ENCODE results near the gene CERS6. TPM values are rescaled to one million over a fixed set of nuclear protein-coding genes. Genes with fewer than 3 reads are reported as not detected.

The CERS6 gene
- total RNA-seq, 1 donor from 2014 or later: 36.4 TPM

DNA sequence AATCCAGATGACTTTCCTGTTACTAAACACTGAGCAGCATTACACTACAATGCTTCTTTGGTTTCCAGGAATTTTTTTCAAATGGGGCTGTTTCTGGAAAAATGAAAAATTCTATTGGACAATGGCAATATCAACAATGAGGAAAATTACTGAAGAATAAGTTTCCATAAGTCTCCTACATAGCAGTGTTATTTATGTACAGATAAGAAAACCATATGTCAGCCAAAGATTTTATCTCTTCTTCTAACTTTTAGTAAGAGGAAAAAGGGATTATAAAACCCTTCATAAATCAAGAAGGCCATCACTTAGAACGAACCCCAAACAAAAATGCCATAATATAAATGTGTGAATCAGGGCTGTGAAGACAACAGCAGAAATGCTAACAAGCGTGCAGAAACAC is 314.7 kb downstream of the CERS6 start:
- H3K27me3 Mint-ChIP-seq (ENCODE audit: unreplicated experiment): peaks cover 2% of the 10 kb centered on the region
- DNase-seq (ENCODE audit: low spot score): no peak
- H3K4me3 Mint-ChIP-seq (ENCODE audit: unreplicated experiment): no peak overlapping the region
- peaks cover 6% of the 10 kb centered on the region for H3K36me3 Mint-ChIP-seq (ENCODE audit: low read depth, unreplicated experiment)
- TF ChIP-seq, protein P1, sequence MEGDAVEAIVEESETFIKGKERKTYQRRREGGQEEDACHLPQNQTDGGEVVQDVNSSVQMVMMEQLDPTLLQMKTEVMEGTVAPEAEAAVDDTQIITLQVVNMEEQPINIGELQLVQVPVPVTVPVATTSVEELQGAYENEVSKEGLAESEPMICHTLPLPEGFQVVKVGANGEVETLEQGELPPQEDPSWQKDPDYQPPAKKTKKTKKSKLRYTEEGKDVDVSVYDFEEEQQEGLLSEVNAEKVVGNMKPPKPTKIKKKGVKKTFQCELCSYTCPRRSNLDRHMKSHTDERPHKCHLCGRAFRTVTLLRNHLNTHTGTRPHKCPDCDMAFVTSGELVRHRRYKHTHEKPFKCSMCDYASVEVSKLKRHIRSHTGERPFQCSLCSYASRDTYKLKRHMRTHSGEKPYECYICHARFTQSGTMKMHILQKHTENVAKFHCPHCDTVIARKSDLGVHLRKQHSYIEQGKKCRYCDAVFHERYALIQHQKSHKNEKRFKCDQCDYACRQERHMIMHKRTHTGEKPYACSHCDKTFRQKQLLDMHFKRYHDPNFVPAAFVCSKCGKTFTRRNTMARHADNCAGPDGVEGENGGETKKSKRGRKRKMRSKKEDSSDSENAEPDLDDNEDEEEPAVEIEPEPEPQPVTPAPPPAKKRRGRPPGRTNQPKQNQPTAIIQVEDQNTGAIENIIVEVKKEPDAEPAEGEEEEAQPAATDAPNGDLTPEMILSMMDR (IDR thresholded peaks at IDR 0.05; ENCODE audit: unreplicated experiment): no peak
- H3K27ac Mint-ChIP-seq (ENCODE audit: unreplicated experiment): no peak overlapping the region
- H3K9me3 Mint-ChIP-seq (ENCODE audit: unreplicated experiment): no peaks in the 10 kb centered on the region
- H3K4me1 Mint-ChIP-seq (ENCODE audit: unreplicated experiment): peaks cover 22% of the 10 kb centered on the region

DNA sequence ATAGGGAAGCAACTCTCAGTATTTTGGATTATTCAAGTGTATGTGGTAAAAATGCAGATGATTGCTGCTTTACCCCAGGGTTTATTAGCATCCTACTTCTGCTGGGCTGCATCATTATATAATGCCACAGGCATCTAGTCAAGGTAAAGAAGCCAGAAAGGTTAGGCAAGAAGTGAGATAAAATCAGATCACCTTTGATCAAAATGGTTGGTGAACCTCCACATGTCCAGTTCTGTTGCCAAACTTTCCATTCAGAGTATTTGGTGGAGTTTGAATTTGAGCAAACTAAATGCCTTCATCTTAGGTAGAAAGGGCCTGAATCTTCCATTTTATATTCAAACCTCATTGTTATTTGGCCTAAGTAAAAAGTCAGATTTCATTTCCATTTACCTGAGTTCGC is 316.6 kb downstream of the CERS6 start:
- no peak overlapping the region for H3K4me3 Mint-ChIP-seq (ENCODE audit: unreplicated experiment)
- peaks cover 2% of the 10 kb centered on the region for H3K27me3 Mint-ChIP-seq (ENCODE audit: unreplicated experiment)
- TF ChIP-seq, protein P1 (IDR thresholded peaks at IDR 0.05; ENCODE audit: unreplicated experiment): no peak
- no peak overlapping the region for H3K27ac Mint-ChIP-seq (ENCODE audit: unreplicated experiment)
- H3K36me3 Mint-ChIP-seq (ENCODE audit: low read depth, unreplicated experiment): peaks cover 9% of the 10 kb centered on the region
- peaks cover 22% of the 10 kb centered on the region for H3K4me1 Mint-ChIP-seq (ENCODE audit: unreplicated experiment)
- DNase-seq (ENCODE audit: low spot score): no peak
- no peaks in the 10 kb centered on the region for H3K9me3 Mint-ChIP-seq (ENCODE audit: unreplicated experiment)

- Mint-ChIP-seq H3K27ac (ENCODE audit: unreplicated experiment) (peak overlapping the region; percentile 84), H3K4me1 (ENCODE audit: unreplicated experiment) (peaks cover 22% of the 10 kb centered on the region), H3K27me3 (ENCODE audit: unreplicated experiment) (peaks cover 2% of the 10 kb centered on the region), H3K9me3 (ENCODE audit: unreplicated experiment) (no peaks in the 10 kb centered on the region), H3K36me3 (ENCODE audit: low read depth, unreplicated experiment) (peaks cover 9% of the 10 kb centered on the region), H3K4me3 (ENCODE audit: unreplicated experiment) (no peak overlapping the region)
- TF ChIP-seq, protein P1 (IDR thresholded peaks at IDR 0.05; ENCODE audit: unreplicated experiment): no peak
- DNase-seq (ENCODE audit: low spot score): no peak
These were observed 317.1 kb downstream of the CERS6 start for GRCh38 chr2:168773128-168773527.

DNA sequence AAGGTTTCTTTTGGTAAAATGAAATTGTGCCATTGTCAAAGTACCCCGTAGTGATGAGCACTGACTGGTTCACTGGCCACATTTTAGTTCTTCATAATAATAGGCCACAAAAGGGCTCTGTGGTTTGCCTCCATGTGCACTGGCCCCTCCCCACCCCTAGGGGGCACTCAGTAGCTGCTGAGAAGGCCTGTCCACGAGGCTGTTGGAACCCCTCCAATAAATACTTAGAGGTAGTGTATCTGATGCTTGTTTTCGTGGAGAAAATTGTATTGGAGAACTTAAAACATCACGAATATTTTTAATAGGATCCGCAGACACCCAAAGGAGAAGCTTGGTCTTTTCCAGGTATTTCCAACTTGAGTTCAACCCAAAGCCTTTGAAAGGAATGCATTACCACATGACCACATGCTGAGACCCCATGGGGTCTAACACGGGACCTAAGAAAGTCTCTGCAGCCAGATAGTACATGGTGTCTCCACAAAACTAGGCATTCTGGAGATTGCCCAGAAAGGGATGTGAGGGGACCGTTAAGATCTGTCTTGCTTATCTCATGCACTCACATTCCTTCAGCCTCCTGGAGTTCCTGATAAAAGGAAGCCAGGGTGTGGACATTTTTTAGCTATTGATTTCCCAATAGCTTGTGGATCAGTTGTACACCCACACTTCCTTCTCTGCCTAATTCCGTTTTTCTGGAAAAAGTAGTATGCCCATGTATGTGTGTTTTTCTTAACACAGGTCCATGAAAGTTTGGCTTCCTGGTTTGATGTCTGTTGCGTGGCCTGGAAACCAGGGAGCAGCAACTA is 317.8 kb downstream of the CERS6 start:
- peak; percentile 75 for DNase-seq (ENCODE audit: low spot score)
- TF ChIP-seq, protein P1 (IDR thresholded peaks at IDR 0.05; ENCODE audit: unreplicated experiment): peak; percentile 90
- Mint-ChIP-seq H3K27me3 (ENCODE audit: unreplicated experiment) (peaks cover 2% of the 10 kb centered on the region), H3K36me3 (ENCODE audit: low read depth, unreplicated experiment) (peaks cover 13% of the 10 kb centered on the region), H3K4me3 (ENCODE audit: unreplicated experiment) (no peak overlapping the region), H3K4me1 (ENCODE audit: unreplicated experiment) (peaks cover 22% of the 10 kb centered on the region), H3K27ac (ENCODE audit: unreplicated experiment) (peak overlapping the region; percentile 86), H3K9me3 (ENCODE audit: unreplicated experiment) (no peaks in the 10 kb centered on the region)

- H3K36me3 Mint-ChIP-seq (ENCODE audit: low read depth, unreplicated experiment): peaks cover 8% of the 10 kb centered on the region
- H3K9me3 Mint-ChIP-seq (ENCODE audit: unreplicated experiment): no peaks in the 10 kb centered on the region
- TF ChIP-seq, protein P1 (IDR thresholded peaks at IDR 0.05; ENCODE audit: unreplicated experiment): no peak
- H3K27me3 Mint-ChIP-seq (ENCODE audit: unreplicated experiment): no peaks in the 10 kb centered on the region
- no peak overlapping the region for H3K4me3 Mint-ChIP-seq (ENCODE audit: unreplicated experiment)
- peaks cover 28% of the 10 kb centered on the region for H3K4me1 Mint-ChIP-seq (ENCODE audit: unreplicated experiment)
- H3K27ac Mint-ChIP-seq (ENCODE audit: unreplicated experiment): no peak overlapping the region
- no peak for DNase-seq (ENCODE audit: low spot score)
These were observed 319.8 kb downstream of the CERS6 start for GRCh38 chr2:168775837-168776236.

All from endothelial cell (in vitro differentiated cells).